Right forelimb (tissue), 1 donor: ENCODE measurements around the gene WDR4.
"Not testable (repeated sequence)": the region's sequence is repeated elsewhere in the genome, so short reads cannot be mapped to it uniquely, and the experiment has no call there.

Experiments used
- DNase-seq: peaks from one replicate; pipeline ENCODE4 v3.0.0-alpha.2; 2018

The WDR4 gene

DNA sequence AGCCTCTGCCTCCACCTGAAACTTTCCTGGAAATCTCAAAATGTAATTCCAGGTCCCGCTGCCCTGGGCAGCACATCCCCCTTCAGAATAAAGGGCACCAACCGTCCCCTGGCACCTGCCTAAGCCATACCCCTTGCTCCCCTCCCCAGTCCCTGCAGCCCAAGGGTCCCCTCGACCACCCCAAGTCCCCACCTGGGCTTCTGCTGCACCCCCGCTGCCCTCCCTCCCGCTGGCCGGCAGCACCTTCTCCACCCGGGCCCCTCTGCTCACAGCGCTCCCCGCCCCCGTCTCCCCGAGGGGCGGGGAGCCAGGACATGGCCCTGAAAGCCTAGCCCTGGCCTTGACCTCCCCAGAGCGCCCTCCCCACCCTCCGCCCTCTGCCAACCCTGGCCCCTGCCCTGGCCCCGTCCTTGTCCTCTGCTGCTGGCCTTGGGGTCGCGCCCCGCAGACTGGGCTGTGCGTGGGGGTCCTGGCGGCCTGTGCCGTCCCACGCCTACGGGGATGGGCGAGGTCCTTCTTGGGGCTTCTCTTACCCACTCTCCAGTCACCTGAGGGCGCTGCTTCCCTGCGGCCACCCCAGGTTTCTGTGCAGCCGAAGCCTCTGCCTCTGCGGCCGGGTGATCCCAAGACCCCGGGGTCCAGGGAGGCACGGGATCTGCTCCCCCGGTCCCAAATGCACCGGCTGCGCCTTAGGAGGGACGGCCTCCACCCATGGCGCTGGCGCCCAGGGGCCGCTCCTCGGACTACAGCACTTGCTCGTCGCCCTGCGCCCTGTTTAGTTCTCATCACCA, 41.7 kb downstream of the WDR4 start:
- DNase-seq: peak; percentile 38

DNA sequence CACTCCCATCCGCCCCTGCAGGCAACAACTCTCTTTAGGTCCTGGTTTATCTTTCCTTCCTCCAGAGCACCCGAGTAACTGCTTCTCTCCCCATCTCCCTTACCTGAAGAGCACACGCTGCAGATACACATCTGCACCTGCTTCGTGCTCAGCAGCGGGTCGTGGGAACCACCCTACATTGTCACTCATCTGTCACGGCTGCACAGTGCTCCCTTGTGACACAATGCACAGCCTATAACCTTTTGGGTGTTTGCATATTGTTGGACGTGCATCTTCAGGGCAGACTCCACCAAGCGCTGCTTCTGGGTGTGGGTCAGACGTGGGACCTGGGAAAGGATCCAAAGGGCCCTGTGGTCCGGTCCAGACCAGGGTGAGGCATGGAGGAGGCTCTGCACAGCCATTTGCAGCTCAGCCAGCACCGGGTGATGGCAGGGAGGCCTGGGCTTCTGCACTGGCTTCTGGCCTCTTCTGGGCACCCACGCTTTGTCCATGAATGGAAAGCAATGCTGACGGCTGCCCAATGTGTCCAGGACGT, 42.5 kb downstream of the WDR4 start:
- no peak for DNase-seq

DNA sequence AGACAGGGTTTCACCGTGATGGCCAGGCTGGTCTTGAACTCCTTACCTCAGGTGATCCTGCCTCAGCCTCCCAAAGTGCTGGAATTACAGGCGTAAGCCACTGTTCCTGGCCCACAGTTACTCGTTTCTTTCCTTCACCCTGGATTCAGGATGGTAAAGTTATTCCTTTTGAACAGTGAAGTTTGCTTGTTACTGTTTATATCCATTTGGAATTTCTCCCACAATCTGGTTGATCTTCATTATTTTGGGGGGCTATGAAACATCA, 43.0 kb downstream of the WDR4 start:
- DNase-seq: no peak

DNA sequence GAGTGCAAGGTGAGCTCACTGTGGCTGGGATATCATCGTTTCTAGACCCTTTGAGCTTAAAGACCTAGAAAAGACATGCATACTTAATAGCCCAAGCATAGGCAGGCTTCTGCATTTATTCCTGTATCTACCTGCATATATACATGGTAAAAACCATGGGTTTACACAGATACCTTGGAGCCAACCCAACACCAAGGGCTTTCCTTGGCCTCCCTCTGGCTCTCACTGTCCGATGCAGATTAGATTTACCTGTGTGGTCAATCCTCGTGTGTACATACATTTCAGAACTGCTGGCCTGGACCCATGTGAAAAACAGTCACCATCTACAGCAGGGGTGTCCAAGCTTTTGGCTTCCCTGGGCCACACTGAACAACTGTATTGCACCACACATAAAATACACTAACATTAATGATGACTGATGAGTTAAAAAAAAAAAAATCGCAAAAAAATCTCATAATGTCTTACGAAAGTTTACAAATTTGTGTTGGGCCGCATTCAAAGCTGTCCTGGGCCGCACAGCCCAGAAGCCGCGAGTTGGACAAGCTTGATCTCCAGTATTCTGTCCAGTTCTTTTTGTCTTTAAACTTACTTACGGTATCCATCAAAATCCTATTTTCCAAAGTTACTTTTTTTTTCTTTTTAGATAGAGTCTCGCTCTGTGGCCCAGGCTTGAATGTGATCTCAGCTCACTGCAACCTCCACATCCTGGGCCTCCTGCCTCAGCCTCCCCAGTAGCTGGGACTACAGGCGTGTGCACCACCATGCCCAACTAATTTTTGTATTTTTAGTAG, 43.5 kb downstream of the WDR4 start:
- DNase-seq: no peak

DNA sequence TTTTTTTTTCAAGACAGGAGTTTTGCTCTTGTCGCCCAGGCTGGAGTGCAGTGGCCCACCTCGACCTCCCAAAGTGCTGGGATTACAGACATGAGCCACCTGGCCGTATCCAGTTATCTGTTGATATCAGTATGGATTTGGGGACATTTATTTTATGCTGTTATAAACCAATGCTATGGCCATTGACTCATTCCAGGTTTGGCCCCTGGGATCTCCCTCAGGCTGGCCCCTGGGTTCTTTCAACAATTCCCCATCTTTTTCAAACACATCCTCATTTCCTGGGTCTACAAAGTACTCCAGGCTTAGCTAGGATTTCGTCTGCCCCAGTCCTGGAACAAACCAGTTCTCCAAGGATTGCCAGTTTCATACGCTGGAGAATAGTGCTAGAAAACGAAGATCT, 44.1 kb downstream of the WDR4 start:
- DNase-seq: peak; percentile 25

DNA sequence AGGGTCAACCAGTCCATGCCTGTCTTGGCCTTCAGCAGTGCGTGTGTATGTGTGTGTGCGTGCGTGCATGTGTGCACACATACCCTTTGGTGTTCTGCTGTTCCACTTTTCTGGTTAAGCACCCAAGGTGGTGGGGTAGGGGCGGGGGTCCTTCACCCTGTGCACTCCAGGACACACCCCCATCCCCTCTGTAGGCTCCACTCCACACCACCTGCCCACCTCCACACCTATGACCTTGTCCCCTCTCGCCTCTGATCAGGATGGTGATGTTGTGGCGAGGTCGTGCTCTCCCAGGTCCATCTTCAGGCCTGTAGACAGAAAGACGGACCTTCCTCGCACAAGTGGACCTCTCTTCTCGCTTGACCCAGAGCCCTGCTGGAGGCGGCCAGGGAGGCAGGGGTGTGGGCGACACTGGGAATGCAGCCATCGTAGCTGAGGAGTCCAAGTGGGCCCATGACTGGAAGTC, 44.6 kb downstream of the WDR4 start:
- DNase-seq: peak; percentile 38

DNA sequence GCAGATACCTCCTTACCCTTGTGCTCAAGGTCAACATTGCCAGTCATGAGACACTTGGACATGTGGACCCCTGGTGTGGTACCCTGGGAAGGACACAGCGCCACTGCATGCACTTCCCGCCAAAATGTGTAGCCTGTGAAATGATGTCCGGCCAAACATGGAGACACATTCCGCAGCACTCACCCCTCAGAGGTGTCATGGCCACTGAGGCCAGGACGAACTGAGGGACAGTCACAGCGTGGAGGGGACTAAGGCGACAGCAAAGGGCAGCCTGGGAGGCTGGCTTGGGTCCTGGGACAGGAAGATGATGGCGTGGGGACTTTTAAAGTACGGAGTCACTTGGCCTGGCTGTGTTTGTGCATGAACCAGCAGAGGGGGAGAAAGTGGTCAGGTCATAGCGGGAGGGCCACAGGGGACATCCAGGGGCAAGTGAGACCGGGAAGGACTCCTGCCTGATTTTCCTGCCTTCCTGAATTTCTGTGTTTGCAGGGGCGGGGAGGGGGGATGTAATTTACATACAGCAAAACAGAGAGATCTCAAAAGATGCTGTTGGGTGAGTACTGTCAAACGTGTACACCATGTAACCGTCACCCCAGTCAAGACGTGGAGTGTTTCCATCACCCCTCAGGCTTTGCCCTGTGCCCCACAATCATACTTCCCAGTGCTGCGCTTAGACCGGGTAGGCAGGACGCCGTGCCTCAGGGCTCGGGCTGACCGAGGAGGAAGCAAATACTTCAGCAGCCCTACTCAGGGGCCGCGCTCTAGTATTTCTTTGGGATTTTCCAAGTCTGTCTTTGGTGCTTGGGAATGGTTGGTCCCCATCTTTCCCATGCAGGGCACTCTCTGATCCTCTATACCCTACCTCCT, 45.2 kb downstream of the WDR4 start:
- peak; percentile 34 for DNase-seq

DNA sequence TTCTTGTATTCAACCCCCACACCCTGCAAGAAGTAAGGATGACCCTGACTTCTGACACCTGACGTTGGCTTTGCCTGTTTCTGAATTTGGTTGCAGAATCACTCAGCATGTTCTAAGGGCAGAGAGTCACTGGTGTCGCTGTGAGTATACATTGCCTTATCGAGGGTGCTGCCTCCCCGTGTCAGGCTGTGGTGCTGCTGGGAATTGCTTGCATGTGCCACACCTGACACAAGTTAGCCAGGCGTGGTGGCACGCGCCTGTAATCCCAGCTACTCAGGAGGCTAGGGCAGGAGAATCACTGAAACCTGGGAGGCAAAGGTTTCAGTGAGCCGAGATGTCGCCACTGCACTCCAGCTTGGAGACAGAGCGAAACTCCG, 45.9 kb downstream of the WDR4 start:
- DNase-seq: peak; percentile 48

DNA sequence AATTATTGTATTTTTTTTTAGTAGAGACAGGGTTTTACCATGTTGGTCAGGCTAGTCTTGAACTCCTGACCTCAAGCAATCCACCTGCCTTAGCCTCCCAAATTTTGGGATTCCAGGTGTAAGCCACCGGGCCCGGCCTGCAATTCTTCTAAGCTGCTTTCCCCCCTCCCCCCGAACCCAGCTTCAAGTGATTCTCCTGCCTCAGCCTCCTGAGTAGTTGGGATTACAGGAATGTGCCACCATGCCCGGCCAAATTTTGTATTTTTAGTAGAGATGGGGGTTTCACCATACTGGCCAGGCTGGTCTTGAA, 47.1 kb downstream of the WDR4 start:
- not testable (repeated sequence) for DNase-seq

DNA sequence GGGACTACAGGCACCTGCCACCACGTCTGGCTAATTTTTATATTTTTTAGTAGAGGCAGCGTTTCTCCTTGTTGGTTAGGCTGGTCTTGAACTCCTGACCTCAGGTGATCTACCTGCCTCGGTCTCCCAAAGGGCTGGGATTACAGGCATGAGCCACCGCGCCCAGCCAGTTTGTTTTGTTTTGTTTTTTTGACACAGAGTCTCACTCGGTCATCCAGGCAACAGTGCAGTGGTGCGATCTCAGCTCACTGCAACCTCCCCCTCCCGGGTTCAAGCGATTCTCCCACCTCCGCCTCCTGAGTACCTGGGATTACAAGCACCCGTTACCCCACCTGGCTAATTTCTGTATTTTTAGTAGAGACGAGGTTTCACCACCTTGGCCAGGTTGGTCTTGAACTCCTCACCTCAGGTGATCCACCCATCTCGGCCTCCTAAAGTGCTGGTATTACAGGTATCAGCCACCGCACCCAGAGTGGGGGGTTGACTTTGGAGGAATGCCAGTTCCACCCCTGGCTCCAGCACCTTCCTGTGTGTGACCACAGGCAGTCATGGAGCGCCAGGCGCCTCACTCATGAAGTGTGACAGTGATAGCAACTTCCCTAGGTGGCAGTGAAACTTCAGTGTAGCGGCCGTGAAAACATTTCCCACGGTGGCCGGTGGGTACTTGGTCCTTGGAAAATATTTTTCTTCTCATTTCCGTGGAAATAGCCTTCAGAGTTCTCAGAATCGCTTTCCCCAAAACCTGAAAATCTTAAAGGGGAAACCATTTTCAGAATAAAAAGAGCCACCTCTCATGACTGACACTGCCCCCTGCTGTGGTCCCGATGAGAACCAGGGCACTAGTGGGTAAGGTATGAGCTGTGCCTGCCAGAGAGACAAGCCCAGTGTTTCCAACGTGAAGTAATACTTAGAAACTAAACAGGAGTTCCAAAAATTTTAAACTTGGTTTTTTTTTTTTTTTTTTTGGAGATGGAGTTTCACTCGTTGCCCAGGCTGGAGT, 48.6 kb downstream of the WDR4 start:
- peak; percentile 25 for DNase-seq

DNA sequence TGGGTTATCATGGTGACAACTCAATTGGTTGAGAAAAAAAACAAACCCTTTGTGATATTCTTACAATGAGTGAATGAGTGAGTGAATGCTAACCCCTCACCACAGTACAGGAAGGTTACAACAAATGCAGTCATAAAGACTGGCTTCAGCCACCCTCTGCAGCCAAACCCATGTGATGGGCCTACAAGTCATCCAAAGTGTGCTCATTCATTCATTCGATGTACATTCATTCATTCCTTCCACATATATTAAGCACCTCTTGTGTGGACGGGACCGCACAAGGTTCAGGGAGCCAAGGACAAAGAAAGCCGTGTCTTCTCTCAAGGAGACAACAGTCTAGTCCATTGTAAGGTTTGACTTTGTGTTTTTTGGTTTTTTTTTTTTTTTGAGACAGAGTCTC, 49.4 kb downstream of the WDR4 start:
- DNase-seq: peak; percentile 4

DNA sequence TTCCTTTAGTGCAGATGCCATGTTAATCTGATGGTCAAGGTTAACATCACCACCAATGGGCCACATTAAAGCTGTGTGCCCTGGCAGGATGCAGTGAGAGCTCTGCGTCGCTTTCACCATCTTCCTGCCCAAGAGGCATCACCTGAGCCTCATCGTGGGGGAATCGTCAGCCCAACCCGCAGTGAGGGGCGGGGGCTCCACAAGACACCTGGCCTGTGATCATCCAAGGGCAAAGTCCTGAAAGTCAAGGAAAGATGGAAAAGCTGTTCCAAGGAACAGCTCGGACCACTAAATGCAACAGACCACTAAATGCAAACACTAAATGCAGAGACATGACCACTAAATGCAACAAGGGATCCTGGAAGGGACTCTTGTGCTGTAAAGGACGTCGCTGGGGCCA, 49.9 kb downstream of the WDR4 start:
- DNase-seq: peak; percentile 5

DNA sequence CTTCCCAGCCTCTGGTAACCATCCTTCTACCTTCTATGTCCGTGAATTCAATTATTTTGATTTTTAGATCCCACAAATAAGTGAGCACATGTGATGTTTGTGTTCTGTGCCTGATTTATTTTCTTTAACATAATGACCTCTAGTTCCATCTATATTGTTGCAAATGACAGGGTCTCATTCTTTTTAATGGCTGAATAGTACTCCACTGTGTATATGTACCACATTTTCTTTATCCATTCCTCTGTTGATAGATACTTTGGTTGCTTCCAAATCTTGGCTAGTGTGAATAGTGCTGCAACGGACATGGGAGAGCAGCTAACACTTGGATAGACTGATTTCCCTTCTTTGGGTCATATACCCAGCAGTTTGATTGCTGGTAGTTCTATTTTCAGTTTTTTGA, 51.8 kb downstream of the WDR4 start:
- no peak for DNase-seq

DNA sequence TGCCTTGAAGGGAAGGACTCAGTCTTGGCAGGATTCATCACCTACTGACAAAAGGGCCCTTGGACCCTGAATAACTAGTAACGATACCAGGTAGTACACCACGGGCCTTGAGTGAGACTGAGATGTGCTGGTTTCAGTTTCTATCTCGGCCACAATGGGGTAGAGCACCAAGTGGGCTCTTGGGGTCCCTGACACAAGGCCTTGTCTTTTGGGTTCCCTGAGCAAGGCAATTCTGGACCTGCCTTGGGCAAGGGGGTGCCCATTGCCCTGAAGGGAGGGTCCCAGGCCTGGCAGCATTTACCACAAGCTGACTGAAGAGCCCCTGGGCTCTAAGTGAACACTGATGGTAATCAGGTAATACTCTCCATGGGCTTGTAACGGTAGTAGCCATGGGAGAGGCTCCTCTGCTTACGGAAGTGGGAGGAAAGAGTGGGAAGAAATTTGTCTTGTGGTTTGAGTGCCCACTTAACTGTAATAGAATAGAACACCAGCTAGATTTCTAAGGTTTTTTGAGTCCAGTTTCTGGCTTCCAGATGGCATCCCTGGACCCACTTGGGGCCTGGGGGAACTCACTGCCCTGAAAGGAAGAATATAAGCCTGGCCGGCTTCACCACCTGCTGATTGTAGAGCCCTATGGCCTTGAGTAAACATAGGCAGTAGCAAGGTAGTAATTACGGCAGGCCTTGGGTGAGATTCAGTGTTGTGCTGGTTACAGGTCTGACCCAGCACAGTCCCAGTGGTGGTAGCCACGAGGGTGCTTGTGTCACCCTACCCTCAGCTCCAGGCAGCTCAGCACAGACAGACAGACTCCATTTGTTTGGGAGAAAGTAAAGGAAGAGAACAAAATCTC, 58.5 kb downstream of the WDR4 start:
- no peak for DNase-seq

DNA sequence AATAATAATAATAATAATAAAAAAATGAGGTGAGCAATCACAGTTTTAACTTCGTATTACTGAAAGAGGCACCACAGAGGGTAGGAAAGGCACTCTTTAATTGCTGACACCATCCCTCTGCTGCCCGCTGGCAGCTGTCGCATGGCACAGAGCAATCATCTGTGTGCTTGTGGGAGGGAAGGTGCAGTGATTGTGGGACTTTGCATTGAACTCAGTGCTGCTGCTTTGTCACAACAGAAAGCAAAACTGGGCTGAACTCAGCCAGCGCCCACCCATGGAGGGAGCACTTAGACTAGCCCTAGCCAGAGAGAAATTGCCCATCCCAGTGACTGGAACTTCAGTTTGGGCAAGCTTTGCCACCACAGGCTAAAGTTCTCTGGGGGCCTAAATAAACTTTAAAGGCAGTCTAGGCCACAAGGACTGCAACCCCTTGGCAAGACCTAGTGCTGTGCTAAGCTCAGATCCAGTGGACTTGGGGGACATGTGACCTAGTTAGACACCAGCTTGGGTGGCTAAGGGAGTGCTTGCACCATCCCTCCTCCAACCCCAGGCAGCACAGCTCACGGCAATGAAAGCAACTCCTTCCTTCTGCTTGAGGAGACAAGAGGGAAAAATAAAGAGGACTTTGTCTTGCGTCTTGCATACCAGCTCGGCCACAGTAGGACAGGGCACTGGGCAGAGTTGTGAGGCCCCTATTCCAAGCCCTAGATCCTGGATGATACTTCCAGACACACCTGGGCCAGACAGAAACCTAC, 59.3 kb downstream of the WDR4 start:
- DNase-seq: no peak

DNA sequence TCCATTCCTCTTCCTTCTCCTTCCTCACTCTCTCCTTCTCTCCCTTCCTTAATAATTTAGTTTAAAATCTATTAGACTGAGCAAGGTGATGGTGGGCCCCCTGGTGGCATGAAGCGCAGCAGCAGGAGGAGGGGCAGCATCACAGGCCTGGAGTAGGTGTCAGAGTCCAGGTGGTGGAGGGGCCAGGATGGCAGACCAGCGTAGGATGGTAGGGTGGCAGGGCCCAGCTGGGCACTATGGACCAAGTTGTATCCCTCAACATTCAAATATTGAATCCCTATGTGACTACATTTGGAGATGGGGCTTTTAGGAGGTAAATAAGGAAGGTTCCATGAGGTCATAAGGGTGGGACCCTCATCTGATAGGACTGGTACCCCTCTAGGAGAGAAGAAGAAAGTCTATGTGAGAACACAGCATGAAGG, 61.0 kb downstream of the WDR4 start:
- DNase-seq: no peak

DNA sequence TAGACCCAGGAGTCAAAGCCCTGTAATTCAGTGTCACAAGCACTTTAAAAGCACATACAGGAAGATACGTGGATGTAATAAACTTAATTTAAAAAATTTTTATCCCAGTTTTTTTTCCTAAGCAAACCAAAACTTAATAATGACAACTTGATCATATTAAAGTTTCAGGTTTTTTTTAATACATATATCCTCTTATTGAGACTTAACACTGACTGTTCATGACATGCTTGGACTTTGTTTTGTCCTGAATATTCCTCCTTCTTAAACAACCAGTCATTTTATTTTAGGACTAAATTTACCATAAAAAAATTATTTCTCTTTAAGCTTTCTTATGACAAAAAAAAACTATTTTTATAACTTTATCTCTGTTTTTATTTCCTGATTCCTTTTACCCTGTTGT, 64.1 kb downstream of the WDR4 start:
- DNase-seq: no peak

DNA sequence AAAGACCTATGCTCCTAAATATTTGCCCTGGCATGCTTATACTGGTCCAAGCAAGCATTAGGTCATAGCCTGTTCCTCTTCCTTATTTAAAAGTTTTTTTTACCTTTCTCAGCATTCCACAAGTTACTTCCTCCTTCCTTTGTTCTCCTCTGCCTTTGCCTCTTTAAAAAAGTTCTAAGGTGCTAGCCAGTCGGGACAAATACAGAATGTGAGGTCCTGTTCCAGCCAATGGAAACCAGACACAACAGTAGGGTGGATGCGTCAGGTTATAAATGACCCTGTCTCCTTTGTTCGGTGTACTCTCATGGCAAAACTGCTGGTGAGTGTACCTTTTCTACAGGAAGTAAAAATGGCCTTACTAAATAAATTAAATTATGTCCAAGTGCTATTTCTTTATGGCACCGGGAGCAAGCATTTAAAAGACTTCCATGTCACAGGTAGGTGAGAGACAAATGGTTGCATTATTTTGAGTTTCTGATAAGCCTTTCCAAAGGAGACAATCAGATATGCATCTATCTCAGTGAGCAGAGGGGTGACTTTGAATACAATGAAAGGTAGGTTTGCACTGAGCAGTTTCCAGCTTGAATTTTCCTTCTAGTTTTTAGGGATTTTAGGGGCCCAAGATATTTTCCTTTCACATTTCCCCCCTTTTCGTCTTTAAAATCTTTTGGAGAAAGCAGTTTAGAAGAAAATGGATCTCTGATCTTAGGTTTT, 66.7 kb downstream of the WDR4 start:
- not testable (repeated sequence) for DNase-seq

DNA sequence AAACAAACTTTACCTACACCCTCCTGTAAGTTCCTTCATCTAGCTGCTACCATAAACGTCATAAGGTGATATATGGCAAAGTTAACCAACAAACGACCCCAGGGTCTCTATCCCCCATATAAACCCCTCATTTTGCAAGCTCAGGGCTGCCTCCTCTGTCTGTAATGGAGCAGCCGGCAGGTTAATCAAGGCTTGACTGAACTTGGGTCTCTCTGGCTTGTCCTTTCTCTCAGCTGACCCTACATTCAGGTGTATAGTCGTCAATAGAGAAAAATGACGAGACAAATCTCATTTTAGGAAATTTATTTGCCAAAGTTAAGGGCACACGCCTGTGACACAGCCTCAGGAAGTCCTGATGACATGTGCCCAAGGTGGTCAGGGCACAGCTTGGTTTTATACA, 67.4 kb downstream of the WDR4 start:
- no peak for DNase-seq
